Natural killer cell (primary cell): ENCODE results near the gene NEMP2. TPM values are rescaled to one million over a fixed set of nuclear protein-coding genes. Genes with fewer than 3 reads are reported as not detected.

Experiments used
- ATAC-seq, 3 donors: fragments of 150-1000 bp in 2 of 3; fragments of 200-7000 bp in 1 of 3; cut with Tn5 transposase; 1 replicate in 1 of 3; 2 replicates in 2 of 3; pipeline ENCODE4 v1.10.0; 2021; ENCODE audit warnings: mild to moderate bottlenecking in 2 of 3, moderate library complexity in 2 of 3
- DNase-seq, 2 donors: peaks; one replicate each; pipeline versions ENCODE4 v3.0.0 to v3.0.0-alpha.2; 2013 to 2021; ENCODE audit warnings: mixed read lengths in 1 of 2
- H3K27ac ChIP-seq: one replicate; pipeline ENCODE4 v1.5.1; 2013; ENCODE audit warnings: mild to moderate bottlenecking, low read length
- H3K27me3 ChIP-seq: one replicate; pipeline ENCODE4 v1.6.1; 2013; ENCODE audit warnings: low read length; ENCODE audit not compliant: control insufficient read depth, insufficient read depth
- H3K36me3 ChIP-seq: one replicate; pipeline ENCODE4 v1.6.1; 2013; ENCODE audit warnings: low read length; ENCODE audit not compliant: control insufficient read depth, insufficient read depth
- H3K4me1 ChIP-seq: one replicate; pipeline ENCODE4 v1.6.1; 2013; ENCODE audit warnings: low read length; ENCODE audit not compliant: control insufficient read depth, insufficient read depth
- H3K4me3 ChIP-seq: one replicate; pipeline ENCODE4 v1.5.1; 2013; ENCODE audit warnings: low read length
- H3K9me3 ChIP-seq: one replicate; pipeline ENCODE4 v1.6.1; 2013; ENCODE audit warnings: low read length; ENCODE audit not compliant: control insufficient read depth, insufficient read depth
- H3K27ac Mint-ChIP-seq, 2 donors: one replicate each; pipeline ENCODE4 v1.8.0; 2022; ENCODE audit warnings: mild to moderate bottlenecking in 2 of 2, mixed read lengths in 2 of 2, moderate library complexity in 1 of 2
- H3K27me3 Mint-ChIP-seq, 2 donors: one replicate each; pipeline ENCODE4 v1.8.0; 2022; ENCODE audit warnings: low read depth in 2 of 2, mixed read lengths in 2 of 2
- H3K36me3 Mint-ChIP-seq: one replicate; pipeline ENCODE4 v1.8.0; 2022; ENCODE audit warnings: mixed read lengths
- H3K4me1 Mint-ChIP-seq, 2 donors: one replicate each; pipeline ENCODE4 v1.8.0; 2022; ENCODE audit warnings: mixed read lengths in 2 of 2
- H3K4me3 Mint-ChIP-seq: one replicate; pipeline ENCODE4 v1.8.0; 2022; ENCODE audit warnings: mild to moderate bottlenecking, moderate library complexity, mixed read lengths
- H3K9me3 Mint-ChIP-seq, 2 donors: one replicate each; pipeline ENCODE4 v1.8.0; 2022; ENCODE audit warnings: mixed read lengths in 2 of 2
- WGBS: methylation state at CpG from one replicate; pipeline ENCODE4 v1.1.7; 2013; ENCODE audit warnings: missing lambda C conversion rate; ENCODE audit not compliant: insufficient coverage; 5-methylcytosine and 5-hydroxymethylcytosine counted together
- intact Hi-C: fragments of 100-400 bp; cut with micrococcal nuclease; formaldehyde crosslinking; loops from one replicate; pipeline ENCODE4 v1.14.2; 2022
- total RNA-seq, 4 donors: library from RNA; stranded (reverse); fragments of 120-200 nt in 1 of 4; gene quantifications; one replicate each; pipeline versions ENCODE4 v1.2.3 to v1.2.4, GENCODE V29; 2013 to 2022
- TF ChIP-seq, protein P1 (sequence below): fragments of 200-600 bp; IDR thresholded peaks from one replicate; pipeline ENCODE4 v1.8.0; 2022; ENCODE audit warnings: antibody characterized with exemption

The NEMP2 gene
- total RNA-seq, 3 donors from 2014 or later (not counting 1 experiment from before 2014, with no cell fraction given): 17.2 to 21.0 (median 18.3) TPM

DNA sequence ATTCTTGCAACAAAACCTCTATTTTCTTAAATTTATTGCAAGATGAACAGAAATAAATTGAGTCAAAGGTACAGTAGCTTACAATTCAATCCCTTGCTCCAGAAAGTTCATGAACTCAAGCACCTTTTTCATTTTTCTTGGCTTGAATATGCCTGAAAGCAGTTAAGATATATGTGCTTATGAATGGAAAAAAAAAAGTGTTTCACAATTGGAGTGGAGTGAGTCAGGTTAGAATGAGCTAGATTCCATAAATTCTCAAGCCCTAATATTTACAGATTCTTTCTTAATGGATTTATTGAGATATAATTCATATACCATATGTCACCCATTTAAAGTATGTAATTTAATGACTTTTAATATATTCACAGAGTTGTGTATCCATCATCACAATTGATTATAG, 39.6 kb upstream of the NEMP2 start:
- DNase-seq: no peak
- H3K4me1 ChIP-seq: peaks cover 33% of the 10 kb centered on the region
- H3K4me3 ChIP-seq: no peak overlapping the region
- Mint-ChIP-seq H3K4me3 (peak overlapping the region; percentile 79), H3K36me3 (no peaks in the 10 kb centered on the region), H3K27ac (peak overlapping the region; percentile 82 to 97), H3K9me3 (peaks cover 0 to 2% of the 10 kb centered on the region in 2 donors), H3K27me3 (no peaks in the 10 kb centered on the region), H3K4me1 (peaks cover 42 to 43% of the 10 kb centered on the region in 2 donors)
- no peaks in the 10 kb centered on the region for H3K27me3 ChIP-seq
- intact Hi-C loops: no loop called here
- no peaks in the 10 kb centered on the region for H3K36me3 ChIP-seq
- TF ChIP-seq, protein P1, sequence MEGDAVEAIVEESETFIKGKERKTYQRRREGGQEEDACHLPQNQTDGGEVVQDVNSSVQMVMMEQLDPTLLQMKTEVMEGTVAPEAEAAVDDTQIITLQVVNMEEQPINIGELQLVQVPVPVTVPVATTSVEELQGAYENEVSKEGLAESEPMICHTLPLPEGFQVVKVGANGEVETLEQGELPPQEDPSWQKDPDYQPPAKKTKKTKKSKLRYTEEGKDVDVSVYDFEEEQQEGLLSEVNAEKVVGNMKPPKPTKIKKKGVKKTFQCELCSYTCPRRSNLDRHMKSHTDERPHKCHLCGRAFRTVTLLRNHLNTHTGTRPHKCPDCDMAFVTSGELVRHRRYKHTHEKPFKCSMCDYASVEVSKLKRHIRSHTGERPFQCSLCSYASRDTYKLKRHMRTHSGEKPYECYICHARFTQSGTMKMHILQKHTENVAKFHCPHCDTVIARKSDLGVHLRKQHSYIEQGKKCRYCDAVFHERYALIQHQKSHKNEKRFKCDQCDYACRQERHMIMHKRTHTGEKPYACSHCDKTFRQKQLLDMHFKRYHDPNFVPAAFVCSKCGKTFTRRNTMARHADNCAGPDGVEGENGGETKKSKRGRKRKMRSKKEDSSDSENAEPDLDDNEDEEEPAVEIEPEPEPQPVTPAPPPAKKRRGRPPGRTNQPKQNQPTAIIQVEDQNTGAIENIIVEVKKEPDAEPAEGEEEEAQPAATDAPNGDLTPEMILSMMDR: no peak
- H3K27ac ChIP-seq: no peak overlapping the region
- no peaks in the 10 kb centered on the region for H3K9me3 ChIP-seq
- no peak for ATAC-seq

DNA sequence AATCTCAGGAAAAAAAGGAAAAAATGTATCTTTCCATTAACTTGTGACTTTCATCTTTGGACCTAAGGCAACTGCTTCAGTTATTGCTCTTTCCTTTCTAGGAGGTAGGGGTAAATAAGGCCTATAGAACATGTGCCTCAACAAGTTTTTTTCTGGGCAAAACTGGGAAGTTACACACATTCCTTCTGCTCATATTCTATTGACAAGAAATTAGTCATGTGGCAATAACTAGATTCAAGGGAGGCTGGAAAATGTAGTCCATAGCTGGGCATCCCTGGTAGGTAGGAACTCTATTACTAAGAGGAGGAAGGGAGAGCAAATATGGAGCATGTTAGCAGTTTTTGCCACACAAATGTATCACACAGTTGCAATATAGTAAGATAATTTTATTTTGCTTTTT, 37.7 kb upstream of the NEMP2 start:
- TF ChIP-seq, protein P1: no peak
- Histone ChIP-seq H3K4me3 (no peak overlapping the region), H3K4me1 (peaks cover 17% of the 10 kb centered on the region), H3K36me3 (no peaks in the 10 kb centered on the region), H3K9me3 (no peaks in the 10 kb centered on the region), H3K27me3 (no peaks in the 10 kb centered on the region), H3K27ac (no peak overlapping the region)
- no peak for ATAC-seq
- Mint-ChIP-seq H3K27me3 (no peaks in the 10 kb centered on the region), H3K4me3 (no peak overlapping the region), H3K27ac (peak overlapping the region in 1 of 2 donors; percentile 14), H3K4me1 (peaks cover 27 to 28% of the 10 kb centered on the region in 2 donors), H3K36me3 (peaks cover 9% of the 10 kb centered on the region), H3K9me3 (peaks cover 5 to 6% of the 10 kb centered on the region in 2 donors)
- intact Hi-C loops: no loop called here
- no peak for DNase-seq

DNA sequence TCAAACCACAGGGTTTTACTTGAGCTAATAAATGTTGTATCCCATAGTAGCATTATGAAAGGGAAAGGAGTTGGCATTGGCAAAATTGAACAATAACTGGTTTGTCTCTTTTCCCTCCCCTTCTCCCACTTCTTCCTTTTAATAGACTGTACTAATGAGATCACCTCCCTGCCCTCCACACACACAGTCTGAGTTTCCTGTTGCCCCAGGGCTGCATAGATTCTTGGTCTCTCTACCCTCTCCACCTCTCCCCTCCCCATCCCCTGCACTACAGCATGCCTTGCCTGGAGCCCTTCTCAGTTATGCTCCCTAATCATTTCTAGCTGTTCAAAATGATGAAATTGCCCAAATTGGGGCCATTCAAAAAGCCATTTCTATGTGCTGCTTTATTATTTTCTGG, 37.2 kb upstream of the NEMP2 start:
- Histone ChIP-seq H3K36me3 (no peaks in the 10 kb centered on the region), H3K27me3 (no peaks in the 10 kb centered on the region), H3K9me3 (no peaks in the 10 kb centered on the region), H3K4me3 (no peak overlapping the region), H3K4me1 (peaks cover 17% of the 10 kb centered on the region), H3K27ac (no peak overlapping the region)
- H3K36me3 Mint-ChIP-seq: peaks cover 15% of the 10 kb centered on the region
- DNase-seq: no peak
- H3K9me3 Mint-ChIP-seq: peaks cover 7 to 10% of the 10 kb centered on the region in 2 donors
- H3K4me1 Mint-ChIP-seq: peaks cover 23% of the 10 kb centered on the region in 2 donors
- H3K27me3 Mint-ChIP-seq: no peaks in the 10 kb centered on the region
- TF ChIP-seq, protein P1: no peak
- no peak overlapping the region for H3K4me3 Mint-ChIP-seq
- intact Hi-C loops: no loop called here
- peak overlapping the region in 1 of 2 donors; percentile 14 for H3K27ac Mint-ChIP-seq
- ATAC-seq: no peak

DNA sequence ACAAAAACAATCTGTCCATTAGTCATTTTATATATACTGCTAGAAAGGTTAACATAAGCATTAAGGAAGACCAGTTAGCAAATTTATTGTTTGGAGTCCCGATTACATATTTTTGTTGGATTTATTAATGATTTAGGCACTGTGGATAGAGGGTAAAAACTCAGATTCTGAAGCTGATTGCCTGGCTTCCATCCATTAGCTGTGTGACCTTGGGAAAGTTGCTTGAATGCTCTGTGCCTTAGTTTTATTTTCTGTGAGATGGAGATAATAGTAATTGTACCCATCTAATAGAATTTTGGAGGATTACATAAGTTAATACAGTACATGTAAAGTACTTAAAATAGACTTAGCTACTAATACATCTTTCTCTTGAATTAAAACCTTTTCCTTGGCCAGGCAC, 36.3 kb upstream of the NEMP2 start:
- WGBS: 94% methylated on average over 1 of the region's 1 CpG
- Histone ChIP-seq H3K27ac (no peak overlapping the region), H3K36me3 (no peaks in the 10 kb centered on the region), H3K4me1 (peaks cover 13% of the 10 kb centered on the region), H3K27me3 (no peaks in the 10 kb centered on the region), H3K9me3 (no peaks in the 10 kb centered on the region), H3K4me3 (no peak overlapping the region)
- TF ChIP-seq, protein P1: no peak
- Mint-ChIP-seq H3K9me3 (peaks cover 7 to 10% of the 10 kb centered on the region in 2 donors), H3K4me3 (no peak overlapping the region), H3K27me3 (no peaks in the 10 kb centered on the region), H3K27ac (no peak overlapping the region), H3K36me3 (peaks cover 20% of the 10 kb centered on the region), H3K4me1 (peaks cover 16 to 20% of the 10 kb centered on the region in 2 donors)
- intact Hi-C loops: no loop called here
- ATAC-seq: no peak
- DNase-seq: no peak
